HG03460 (cell line): ENCODE measurements around the gene OR2B2.
"Not testable (repeated sequence)": the region's sequence is repeated elsewhere in the genome, so short reads cannot be mapped to it uniquely, and the experiment has no call there.

Experiments
- ATAC-seq: cut with Tn5 transposase; IDR thresholded peaks from one replicate; pipeline ENCODE4 v1.9.1; 2021; ENCODE audit not compliant: unreplicated experiment

The OR2B2 gene

DNA sequence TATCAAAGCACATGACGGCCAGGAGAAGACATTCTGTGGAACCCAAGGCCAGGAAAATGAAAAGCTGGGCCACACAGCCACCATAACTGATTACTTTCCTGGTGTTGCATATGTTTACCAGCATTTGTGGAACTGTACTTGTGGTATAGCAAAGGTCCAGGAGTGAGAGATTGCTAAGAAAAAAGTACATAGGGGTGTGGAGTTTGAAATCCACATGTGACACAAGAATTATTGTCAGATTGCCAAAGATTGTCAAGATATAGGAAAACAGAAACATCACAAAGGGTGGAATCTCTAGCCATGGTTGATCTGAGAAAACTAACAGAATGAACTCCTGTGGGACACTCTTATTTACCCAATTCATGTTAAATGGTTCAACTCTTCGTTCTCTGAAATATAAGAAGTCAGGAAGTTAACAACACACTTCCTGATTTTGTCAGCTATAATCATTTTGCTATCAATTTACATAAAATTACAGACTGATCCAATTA, at the start of gene OR2B2:
Gene OR2B2 (minus strand): TSS at position 441 of the 491 bp plus-strand sequence. CDS start 77 bp downstream, at position 364.
- no peak for ATAC-seq

DNA sequence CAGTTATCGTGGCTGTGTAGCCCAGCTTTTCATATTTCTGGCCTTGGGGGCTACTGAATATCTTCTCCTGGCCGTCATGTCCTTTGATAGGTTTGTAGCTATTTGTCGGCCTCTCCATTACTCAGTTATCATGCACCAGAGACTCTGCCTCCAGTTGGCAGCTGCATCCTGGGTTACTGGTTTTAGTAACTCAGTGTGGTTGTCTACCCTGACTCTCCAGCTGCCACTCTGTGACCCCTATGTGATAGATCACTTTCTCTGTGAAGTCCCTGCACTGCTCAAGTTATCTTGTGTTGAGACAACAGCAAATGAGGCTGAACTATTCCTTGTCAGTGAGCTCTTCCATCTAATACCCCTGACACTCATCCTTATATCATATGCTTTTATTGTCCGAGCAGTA, 45.3 kb upstream of the OR2B2 start:
- ATAC-seq, result no peak

DNA sequence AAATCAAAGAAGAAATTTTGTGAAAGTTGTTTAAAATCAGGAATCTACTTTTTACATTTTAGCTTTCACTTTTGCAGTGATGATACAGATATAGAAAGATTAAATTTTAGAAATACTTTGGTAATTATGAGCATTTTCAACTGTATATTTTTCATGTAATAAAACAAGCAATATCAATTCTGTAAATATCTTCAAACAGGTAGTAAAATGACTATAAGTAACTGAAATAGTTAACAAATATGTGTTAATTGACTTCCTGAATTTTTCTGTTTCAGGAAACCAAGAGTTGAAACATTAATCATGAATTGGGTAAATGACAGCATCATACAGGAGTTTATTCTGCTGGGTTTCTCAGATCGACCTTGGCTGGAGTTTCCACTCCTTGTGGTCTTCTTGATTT, 44.7 kb upstream of the OR2B2 start, which contains the start of gene OR2B6:
Gene OR2B6 (plus strand): TSS at position 301 of the 400 bp plus-strand sequence. CDS start 0 bp downstream, at position 301.
- ATAC-seq, result no peak

DNA sequence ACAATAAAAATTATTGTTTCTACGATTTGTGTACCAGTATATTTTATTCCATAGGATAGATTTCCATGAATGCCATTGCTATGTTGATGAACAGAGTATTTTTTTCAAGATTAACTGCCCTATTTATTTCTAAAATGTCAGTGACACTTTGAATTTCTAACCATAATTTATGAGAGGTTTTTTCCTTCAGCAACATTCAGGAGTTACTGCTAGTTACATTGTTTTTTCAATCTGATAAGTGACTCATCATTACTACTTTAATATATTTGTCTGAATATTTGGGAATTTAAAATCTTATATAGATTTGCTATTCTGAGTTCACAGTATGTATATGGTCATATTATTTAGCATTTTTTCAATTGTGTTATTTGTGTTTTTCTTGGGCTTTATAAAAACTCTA, 38.8 kb upstream of the OR2B2 start:
- no peak for ATAC-seq

DNA sequence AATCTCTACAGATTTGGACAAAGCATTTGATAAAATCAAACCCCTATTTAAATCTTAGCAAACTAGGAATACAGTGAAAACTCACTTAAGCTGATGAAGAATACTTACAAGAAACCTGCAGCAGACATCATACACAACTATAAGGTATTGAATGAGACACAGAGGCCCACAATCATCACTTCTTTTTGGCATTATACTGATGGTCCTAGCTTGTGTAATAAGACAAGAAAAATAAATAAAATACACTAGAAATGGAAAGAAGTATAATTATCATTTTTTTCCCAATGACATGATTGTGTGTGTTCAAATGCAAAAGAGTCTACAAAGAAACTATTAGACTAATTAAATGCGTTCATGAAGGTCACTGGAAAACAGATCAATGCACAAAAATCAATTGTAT, 36.0 kb upstream of the OR2B2 start:
- ATAC-seq, result no peak

DNA sequence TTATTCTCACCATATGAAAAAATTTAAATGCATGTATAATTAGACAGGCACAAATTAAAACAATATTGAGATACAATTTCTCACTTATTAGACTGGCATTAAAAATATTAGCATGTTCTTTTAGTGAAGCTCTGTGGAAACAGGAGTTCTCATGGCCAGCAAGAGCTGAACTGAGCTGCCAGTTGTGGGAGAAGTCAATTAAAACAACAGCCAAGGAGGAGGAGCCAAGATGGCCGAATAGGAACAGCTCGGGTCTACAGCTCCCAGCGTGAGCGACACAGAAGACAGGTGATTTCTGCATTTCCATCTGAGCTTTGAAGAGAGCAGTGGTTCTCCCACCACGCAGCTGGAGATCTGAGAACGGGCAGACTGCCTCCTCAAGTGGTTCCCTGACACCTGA, 30.9 kb upstream of the OR2B2 start:
- ATAC-seq, result not testable (repeated sequence)

DNA sequence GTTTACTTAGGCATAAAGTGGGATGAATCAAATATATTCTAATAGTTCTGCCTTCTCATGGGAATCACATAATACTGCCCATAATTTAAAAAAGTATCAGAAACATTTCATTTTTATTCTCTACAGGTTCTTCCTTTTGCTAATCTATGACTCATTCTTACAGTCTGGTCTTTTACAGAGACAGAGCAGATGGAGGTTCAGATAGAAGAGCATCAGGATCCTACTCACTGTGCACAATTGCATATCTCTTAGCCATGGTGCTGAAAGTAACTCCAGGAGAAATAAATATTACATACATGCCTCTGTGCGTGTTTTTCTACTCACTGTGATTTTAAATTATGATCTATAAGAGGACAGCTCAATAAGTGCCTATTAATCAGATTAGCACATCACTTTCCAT, 28.6 kb upstream of the OR2B2 start:
- ATAC-seq, result no peak

DNA sequence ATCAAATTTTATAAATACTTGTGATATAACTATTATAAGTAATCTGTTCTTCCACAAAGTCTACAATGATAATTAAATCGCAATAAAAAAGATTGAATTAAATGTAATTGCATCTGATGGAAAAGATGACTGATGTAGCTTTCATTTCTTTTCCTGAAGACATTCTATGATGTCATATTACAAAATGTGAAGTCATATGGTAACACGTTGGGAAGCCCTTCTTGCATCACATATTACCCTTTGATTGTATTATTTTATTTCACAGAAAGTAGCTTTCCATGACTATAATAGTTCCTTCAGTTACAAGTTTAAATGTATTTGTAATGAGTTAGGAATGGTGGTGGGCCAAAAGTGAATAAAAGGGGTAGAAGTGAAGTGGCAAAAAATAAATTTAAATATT, 19.0 kb upstream of the OR2B2 start:
- no peak for ATAC-seq

DNA sequence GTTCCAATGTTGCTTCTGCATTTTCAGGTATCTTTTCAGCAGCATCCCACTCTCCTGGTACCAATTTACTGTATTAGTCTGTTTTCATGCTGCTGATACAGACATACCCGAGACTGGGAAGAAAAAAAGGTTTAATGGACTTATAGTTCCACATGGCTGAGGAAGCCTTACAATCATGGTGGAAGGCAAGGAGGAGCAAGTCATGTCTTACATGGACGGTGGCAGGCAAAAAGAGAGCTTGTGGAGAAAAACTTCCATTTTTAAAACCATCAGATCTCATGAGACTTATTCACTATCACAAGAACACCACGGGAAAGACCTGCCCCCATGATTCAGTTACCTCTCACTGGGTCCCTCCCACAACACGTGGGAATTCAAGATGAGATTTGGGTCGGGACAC, 17.7 kb upstream of the OR2B2 start:
- ATAC-seq, result not testable (repeated sequence)

DNA sequence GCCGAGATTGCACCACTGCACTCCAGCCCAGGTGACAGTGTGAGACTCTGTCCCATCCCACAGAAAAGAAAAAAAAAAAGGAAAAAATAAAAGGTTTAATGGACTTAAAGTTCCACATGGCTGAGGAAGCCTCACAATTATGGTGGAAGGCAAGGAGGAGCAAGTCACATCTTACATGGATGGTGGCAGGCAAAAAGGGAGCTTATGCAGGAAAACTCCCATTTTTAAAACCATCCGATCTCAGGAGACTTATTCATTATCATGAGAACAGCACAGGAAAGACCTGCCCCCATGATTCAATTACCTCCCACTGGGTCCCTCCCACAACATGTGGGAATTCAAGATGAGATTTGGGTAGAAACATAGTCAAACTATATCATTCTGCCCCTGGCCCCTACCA, 15.8 kb upstream of the OR2B2 start:
- not testable (repeated sequence) for ATAC-seq

DNA sequence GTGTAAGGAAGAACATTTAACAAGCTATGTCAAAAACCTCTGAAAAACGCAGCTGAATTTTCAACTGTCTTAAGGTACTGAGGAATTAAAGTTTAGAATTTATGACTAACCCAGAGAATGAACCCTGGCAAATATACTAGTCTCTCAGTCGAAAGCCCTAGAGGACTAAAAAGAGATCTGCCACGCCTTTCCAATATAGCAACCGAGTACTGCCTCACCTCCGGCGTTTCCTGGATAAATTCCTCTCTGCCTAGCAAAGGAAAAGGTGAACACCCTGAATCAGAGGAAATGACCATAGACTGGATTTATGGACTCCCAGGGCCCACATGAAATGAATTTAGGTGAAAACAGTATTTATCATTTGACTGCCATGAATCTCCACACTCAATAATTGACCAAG, 12.0 kb upstream of the OR2B2 start:
- ATAC-seq, result no peak

DNA sequence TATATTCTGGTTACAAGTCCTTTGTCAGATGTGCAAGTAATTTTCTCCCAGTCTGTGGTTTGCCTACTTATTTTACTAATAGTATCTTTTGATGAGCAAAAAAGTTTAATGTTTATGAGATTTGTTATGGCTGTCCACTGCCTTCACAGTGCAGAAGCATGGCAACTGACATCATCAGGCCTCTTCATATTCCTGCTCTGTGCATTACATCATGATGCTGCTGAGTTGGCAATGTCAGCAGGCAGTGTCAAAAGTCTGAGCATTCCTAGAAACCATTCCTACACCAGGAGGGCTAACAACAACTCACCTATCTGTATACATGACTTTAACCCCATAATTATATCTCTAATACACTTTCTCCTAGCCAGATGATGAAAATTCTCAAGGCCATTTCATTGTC, 10.8 kb upstream of the OR2B2 start:
- no peak for ATAC-seq

DNA sequence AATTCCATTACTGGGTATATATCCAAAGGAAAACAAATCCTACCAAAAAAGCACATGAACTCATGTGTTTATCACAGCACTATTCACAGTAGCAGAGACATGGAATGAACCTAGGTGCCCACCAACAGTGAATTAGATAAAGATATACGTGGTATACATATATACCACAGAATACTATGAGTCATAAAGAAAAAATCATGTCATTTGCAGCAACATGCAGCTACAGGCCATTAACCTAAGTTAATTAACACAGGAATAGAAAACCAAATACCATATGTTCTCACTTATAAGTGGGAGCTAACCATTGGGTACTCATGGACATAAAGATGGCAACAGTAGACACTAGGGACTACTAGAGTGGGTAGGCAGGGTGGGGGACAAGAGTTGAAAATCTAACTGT, 4.2 kb downstream of the OR2B2 start:
- no peak for ATAC-seq

DNA sequence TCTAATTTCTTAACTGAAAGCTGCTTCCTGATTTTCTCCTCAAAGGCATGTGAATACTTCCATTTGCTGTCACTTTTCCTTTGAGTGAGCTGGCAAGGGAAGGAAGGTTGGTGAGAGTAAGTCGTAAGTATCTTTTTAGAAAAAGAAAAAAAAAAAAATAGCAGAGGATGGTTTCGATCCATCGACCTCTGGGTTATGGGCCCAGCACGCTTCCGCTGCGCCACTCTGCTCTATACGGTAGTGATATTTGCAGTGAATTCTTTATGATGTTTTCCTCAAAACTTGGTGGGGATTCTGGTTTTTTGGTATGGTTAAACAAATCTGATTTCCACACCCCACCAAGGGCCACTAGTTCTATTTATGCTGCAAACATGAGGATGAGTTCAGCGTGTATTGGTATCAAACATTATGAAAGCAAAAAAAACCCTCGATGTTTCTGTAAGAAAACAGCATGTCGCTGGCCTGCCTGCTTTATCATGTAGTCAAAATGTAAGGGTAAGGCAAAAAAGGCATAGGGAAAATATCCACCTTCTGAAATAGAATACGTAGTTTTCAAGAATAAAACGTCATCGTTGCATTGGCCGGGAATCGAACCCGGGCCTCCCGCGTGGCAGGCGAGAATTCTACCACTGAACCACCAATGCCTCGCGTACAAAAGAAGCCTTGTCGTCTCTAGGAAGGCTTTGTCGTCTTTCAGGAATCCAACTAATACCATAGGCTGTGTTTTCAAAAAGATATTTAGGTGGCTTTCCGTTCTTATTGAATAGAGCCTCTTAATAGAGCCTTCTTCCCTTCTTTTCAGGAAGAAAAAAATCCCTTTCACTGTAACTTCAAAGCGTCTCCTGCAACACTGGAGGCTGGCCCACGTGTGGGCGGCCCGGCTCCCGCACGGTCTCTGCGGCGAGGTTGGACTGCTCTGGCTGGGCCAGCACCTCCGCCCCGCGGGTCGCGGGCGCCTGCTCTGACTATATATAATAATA, 9.6 kb downstream of the OR2B2 start:
- no peak for ATAC-seq

DNA sequence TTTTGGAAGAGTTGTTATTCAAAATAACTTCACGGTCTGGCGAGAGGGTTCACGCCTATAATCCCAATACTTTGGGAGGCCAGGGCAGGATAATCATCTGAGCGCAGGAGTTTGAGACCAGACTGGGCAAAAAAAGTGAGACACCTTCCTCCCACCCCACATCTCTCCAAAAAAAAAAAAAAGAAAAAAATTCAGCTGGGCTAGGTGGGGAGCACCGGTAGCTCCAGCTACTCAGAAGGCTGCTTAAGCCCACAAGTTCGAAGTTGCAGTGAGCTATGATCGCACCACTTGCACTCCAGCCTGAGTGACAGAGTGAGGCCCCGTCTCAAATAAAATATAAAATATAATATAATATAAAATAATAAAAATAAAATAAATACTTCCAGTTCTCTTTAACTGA, 10.4 kb downstream of the OR2B2 start:
- no peak for ATAC-seq

DNA sequence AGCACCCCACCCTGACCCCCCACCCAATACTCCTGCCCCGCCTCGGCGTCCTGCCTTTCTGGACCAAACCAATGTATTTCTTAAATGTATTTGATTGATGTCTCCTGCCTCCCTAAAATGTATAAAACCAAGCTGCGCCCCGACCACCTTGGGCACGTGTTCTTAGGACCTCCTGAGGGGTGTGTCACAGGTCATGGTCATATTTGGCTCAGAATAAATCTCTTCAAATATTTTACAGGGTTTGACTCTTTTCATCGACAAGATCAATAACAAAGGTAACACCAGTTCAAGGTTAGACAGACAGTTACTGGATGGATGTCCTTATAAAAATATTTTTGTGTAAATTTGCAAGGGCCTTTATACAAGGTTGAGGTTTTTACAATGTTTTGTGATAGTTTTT, 12.0 kb downstream of the OR2B2 start:
- not testable (repeated sequence) for ATAC-seq

DNA sequence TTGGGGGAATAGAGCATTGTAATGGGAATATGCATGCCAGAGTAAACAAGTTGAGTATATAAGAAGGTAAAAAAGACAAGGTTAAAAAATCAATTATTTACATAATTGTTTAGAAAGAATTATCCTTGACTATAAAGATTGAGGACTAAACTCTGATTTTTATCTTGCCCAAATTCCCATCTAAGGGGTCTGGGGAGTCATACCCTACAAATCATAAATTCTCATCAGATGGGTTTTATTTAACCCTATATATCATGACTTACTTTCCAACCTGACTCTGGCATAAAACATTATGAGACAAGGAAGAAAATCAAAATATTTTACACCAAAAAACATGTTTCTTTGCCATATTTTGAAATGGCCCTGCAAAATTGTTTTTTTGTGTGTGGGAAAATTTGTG, 12.7 kb downstream of the OR2B2 start:
- ATAC-seq, result no peak

DNA sequence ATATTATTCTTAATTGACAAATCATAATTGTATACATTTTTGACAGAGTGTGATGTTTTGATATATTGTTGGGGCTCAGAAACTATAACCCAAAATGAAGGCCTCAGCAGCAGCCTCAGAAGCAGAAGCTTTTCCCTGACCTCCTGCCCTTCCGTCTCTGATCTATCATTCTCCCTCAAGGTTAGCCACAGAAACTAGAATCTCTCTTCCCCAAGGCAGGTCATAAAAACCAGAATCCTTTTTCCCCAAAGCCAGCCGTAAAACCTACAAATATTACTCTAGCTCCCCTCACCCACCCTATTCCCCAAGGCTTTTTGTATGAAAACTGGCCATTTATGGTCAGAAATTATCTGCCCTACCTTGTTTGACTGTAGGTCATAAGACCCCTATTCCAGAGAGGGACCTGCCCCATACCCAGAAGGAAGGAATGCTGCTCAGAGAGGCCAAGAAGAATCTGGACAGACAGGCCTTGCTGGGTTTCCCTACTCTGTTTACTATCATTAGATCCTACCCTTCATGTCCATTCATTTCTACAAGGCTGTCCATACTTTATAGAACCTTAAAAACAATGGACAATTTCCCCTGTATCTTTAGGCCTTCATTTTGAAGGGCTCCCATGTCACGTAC, 14.5 kb downstream of the OR2B2 start:
- no peak for ATAC-seq

DNA sequence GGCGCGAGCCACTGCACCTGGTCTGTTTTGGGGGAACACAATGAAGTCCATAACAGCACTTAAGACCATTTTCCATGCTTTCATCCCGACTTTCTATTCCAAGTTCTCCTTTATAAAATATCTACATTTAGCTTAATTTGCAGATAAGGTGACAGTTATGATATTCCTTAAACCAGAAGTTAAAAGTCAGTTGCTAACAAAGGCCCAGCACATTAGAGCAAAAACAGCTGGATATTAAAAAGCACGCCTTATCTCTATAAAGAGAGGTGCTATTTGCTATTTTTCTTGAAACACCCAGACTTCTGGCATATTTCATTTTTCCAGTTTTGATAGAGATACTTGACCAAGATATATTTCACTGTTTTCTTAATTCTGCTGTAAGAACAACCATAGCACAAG, 15.8 kb downstream of the OR2B2 start:
- no peak for ATAC-seq

DNA sequence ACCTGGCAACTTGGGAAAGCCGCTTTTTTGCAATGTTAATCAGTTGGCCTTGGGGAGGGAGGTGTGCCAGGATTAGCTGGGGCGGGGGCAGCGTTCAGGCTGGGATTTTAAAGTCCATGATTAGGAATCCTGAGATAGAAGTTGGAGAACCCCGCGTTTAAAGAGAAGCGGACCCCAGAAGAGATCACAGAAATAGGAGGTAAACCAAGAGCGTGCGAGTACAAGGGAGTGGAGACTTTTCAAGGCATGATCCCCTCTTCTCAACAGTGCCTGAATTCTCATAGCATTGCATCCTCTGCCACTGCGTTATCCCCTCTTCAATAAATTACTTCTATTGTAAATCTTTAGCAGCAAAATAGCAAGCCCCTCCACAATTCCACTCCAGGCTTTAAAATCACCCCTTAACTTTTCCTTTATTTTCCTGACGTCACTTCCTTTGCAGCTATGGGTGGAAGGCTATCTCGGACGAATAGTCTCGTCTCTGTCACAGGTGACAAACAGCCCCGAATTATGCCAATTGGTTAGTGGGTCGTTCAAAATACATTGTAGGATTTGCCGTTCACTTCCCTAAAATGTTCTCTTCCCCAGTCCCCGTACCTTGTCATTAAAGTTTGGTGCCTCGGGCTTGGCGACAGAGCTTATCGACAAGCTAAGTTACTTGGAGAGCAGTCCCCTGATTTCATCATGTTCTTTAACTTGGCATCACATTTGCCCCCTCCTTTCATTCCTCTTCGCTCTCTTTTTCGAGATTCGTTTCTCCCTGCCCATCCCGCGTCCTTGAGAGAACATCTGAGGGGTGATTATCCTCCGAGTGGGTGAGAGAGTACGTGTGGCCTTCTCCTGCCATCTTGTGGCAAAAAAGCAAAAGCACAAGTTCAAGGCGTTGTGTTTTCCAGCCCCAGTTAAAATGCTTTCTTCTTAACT, 17.1 kb downstream of the OR2B2 start:
- ATAC-seq, result no peak
